A549 (cell line): ENCODE measurements around the gene FHIT. TPM values are rescaled to one million over a fixed set of nuclear protein-coding genes. Genes with fewer than 3 reads are reported as not detected.

Source experiments
- ATAC-seq, 2 experiments: fragments of 200-7000 bp in 1 of 2; fragments of >200 bp in 1 of 2; cut with Nextera tagmentation in 1 of 2; cut with Tn5 transposase in 1 of 2; 3 replicates each; pipeline versions ENCODE4 v1.8.0 to v1.9.1; 2018 to 2020; ENCODE audit warnings: mild to moderate bottlenecking in 1 of 2, moderate library complexity in 1 of 2
- CTCF ChIA-PET: fragments of 300-600 bp; sonication (Branson Sonifier 250); formaldehyde crosslinking; extraction: SDS; loops from one replicate; lab custom pipeline; 2021; ENCODE audit warnings: antibody characterized with exemption, inconsistent platforms; lab: Yijun Ruan, JAX
- POLR2A ChIA-PET: fragments of 350-600 bp; formaldehyde crosslinking; extraction: SDS; loops from one replicate; lab custom pipeline; 2021; ENCODE audit warnings: antibody characterized with exemption, inconsistent platforms; lab: Yijun Ruan, JAX
- DNase-seq, 2 experiments: peaks; one replicate each; pipeline versions ENCODE4 v3.0.0 to v3.0.0-alpha.2; 2011 to 2016; ENCODE audit warnings: low read depth in 1 of 2, low spot score in 1 of 2
- FAIRE-seq: peaks from 2 replicates; lab custom pipeline; 2011; peaks lifted over from hg19 to GRCh38; lab: Jason Lieb, UNC
- H3K27ac ChIP-seq, 2 experiments: fragments of >200 bp; sonication (Bioruptor Twin); formaldehyde crosslinking; 3 replicates each; pipeline ENCODE4 v1.5.1; 2016 to 2017
- H3K4me1 ChIP-seq: fragments of >200 bp; sonication (Bioruptor Twin); formaldehyde crosslinking; 3 replicates; pipeline ENCODE4 v1.6.1; 2016
- H3K4me2 ChIP-seq: fragments of >200 bp; sonication (Bioruptor Twin); formaldehyde crosslinking; 3 replicates; pipeline ENCODE4 v1.6.1; 2016
- H3K4me3 ChIP-seq: fragments of >200 bp; sonication (Bioruptor Twin); formaldehyde crosslinking; 3 replicates; pipeline ENCODE4 v1.5.1; 2016
- H3K9me3 ChIP-seq: fragments of >200 bp; sonication (Bioruptor Twin); formaldehyde crosslinking; 3 replicates; pipeline ENCODE4 v1.6.1; 2016
- BHLHE40 ChIP-seq: IDR thresholded peaks from 2 replicates; pipeline ENCODE4 v1.6.1; 2012; ENCODE audit warnings: low read depth, low read length, inconsistent platforms
- CBX8 ChIP-seq: fragments of 200-600 bp; sonication (generic); IDR thresholded peaks from 2 replicates; pipeline ENCODE4 v1.6.1; 2016
- CEBPB ChIP-seq, 2 experiments: fragments of >200 bp in 1 of 2; sonication (Bioruptor Twin) in 1 of 2; formaldehyde crosslinking in 1 of 2; IDR thresholded peaks; 2 replicates each; pipeline ENCODE4 v1.6.1; 2012 to 2016
- CHD2 ChIP-seq: fragments of 150-350 bp; IDR thresholded peaks from 2 replicates; pipeline ENCODE4 v1.6.1; 2014; ENCODE audit warnings: low read length; ENCODE audit not compliant: partially characterized antibody
- EP300 ChIP-seq, 2 experiments: fragments of >200 bp; sonication (Bioruptor Twin); formaldehyde crosslinking; IDR thresholded peaks; 2 replicates in 1 of 2; 3 replicates in 1 of 2; pipeline ENCODE4 v1.6.1; 2016 to 2017
- ESRRA ChIP-seq: fragments of 150-350 bp; IDR thresholded peaks from 2 replicates; pipeline ENCODE4 v1.6.1; 2014; ENCODE audit warnings: mild to moderate bottlenecking, low read length, borderline replicate concordance
- FOSB ChIP-seq: fragments of 250-450 bp; sonication (Bioruptor Pico); IDR thresholded peaks from 2 replicates; pipeline ENCODE4 v1.5.0; 2020; ENCODE audit warnings: mild to moderate bottlenecking, moderate library complexity
- FOSL2 ChIP-seq, 2 experiments: fragments of 450-650 bp in 1 of 2; fragments of >200 bp in 1 of 2; sonication (Bioruptor Twin) in 1 of 2; formaldehyde crosslinking; IDR thresholded peaks; 2 replicates each; pipeline versions ENCODE4 v1.5.0 to v1.6.1; 2016 to 2020; ENCODE audit warnings: mild to moderate bottlenecking in 1 of 2, moderate library complexity in 1 of 2
- FOXS1 ChIP-seq: fragments of 250-450 bp; sonication (Bioruptor Pico); IDR thresholded peaks from 2 replicates; pipeline ENCODE4 v1.5.0; 2020; ENCODE audit warnings: mild to moderate bottlenecking, moderate library complexity
- HOXB13 ChIP-seq: fragments of 250-450 bp; sonication (Bioruptor Pico); IDR thresholded peaks from 2 replicates; pipeline ENCODE4 v1.5.0; 2020; ENCODE audit warnings: low read depth, mild to moderate bottlenecking, moderate library complexity
- JUNB ChIP-seq: fragments of >200 bp; sonication (Bioruptor Twin); formaldehyde crosslinking; IDR thresholded peaks from 2 replicates; pipeline ENCODE4 v1.6.1; 2016
- KDM1A ChIP-seq: fragments of 200-600 bp; sonication (generic); IDR thresholded peaks from 2 replicates; pipeline ENCODE4 v1.6.1; 2016; ENCODE audit warnings: low read depth, mild to moderate bottlenecking
- RNF2 ChIP-seq: fragments of 200-600 bp; sonication (generic); IDR thresholded peaks from 2 replicates; pipeline ENCODE4 v1.6.1; 2016; ENCODE audit warnings: low read depth, mild to moderate bottlenecking, antibody characterized with exemption, moderate library complexity, borderline replicate concordance
- TFCP2L1 ChIP-seq: fragments of 250-450 bp; sonication (Bioruptor Pico); IDR thresholded peaks from 2 replicates; pipeline ENCODE4 v1.5.0; 2021; ENCODE audit warnings: mild to moderate bottlenecking
- ZNF302 ChIP-seq: fragments of 250-450 bp; sonication (Bioruptor Pico); IDR thresholded peaks from 2 replicates; pipeline ENCODE4 v1.9.0; 2021; ENCODE audit warnings: inconsistent platforms, mild to moderate bottlenecking, moderate library complexity
- ZSCAN20 ChIP-seq: fragments of 250-450 bp; sonication (Bioruptor Pico); IDR thresholded peaks from 2 replicates; pipeline ENCODE4 v1.8.0; 2022; ENCODE audit warnings: mild to moderate bottlenecking, moderate library complexity
- WGBS: methylation state at CpG from one replicate; pipeline ENCODE4 v1.1.6; 2017; ENCODE audit errors: missing lambda C conversion rate; 5-methylcytosine and 5-hydroxymethylcytosine counted together
- polyA plus RNA-seq, 4 experiments: library from polyadenylated mRNA; depleted of rRNA in 3 of 4; stranded (reverse); fragments of >200 nt; fragmentation: RNase III in 1 of 4; extraction: RNeasy Plus Mini Kit Qiagen cat#74134 plus additional on column Dnase treatment in 1 of 4; gene quantifications; 2 replicates in 3 of 4; 3 replicates in 1 of 4; pipeline ENCODE4 v1.2.3, GENCODE V29; 2011 to 2017
- TF ChIP-seq, protein P1 (sequence below): fragments of 200-600 bp; sonication (generic); IDR thresholded peaks from 2 replicates; pipeline ENCODE4 v1.6.1; 2016; ENCODE audit warnings: antibody characterized with exemption, mild to moderate bottlenecking, moderate library complexity
- TF ChIP-seq, protein P2 (sequence below): fragments of >200 bp; sonication (Bioruptor Twin); formaldehyde crosslinking; IDR thresholded peaks from 3 replicates; pipeline ENCODE4 v1.5.1; 2016
- TF ChIP-seq, protein P3 (sequence below): fragments of 250-450 bp; sonication (Bioruptor Pico); IDR thresholded peaks from 2 replicates; pipeline ENCODE4 v1.5.0; 2020; ENCODE audit warnings: low read depth, mild to moderate bottlenecking, moderate library complexity
- TF ChIP-seq, protein P4 (sequence below): fragments of >200 bp; sonication (Bioruptor Twin); formaldehyde crosslinking; IDR thresholded peaks from 2 replicates; pipeline ENCODE4 v1.6.1; 2016

FHIT gene
- polyA plus RNA-seq, 2 of the 4 experiments (the other 2 are of a cell fraction) = 0.76 to 0.92 TPM

DNA sequence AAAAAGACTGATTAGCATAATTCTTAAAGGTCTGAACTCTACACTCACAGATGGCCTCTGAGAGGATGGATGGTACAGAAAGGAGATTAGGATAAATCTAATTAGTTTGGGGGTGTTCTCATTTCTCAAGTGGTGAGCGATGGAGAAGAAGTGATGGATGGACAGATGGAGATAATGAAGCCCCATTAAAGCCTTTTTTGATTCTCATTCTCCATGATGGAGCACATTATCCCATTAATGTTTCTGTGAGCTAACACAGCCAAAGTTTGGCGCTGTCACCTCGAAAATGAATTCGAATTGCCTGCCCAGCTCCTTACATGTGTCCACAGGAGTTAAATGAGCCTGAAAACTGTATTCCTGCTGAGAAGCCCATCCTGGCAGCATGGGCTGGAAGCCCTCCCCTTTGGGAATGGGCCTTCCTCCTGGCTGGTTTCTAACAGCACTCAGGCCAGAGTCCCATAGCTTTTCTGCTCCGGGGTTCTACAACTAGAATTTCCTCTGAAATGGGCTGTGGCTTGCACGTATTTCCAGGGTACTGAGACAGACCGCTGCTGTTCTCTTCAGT, 1475.4 kb downstream of the FHIT start (continued):
- no peak for TF ChIP-seq FOXS1 (CRISPR knock-in tag)

DNA sequence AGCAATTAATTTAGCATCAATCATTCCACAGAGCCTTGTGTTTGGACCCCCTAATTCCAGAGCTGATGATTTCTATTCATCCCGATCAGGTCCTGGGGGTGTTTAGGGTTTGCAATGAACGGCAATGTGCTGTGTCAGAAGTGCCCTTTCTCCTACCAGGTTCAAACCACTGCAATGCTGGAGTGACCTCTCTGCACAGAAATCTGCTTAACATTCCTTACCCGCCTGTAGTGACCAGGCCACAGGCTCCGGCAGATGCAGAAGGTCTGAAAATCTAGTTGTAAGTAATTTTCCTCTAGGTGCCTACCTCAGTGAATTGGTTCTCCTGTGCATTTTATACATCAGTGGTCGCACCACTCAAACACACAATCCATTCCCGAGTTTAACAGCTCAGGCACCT, 1476.1 kb downstream of the FHIT start:
- FAIRE-seq (no peak), DNase-seq (no peak), ATAC-seq (no peak)
- H3K9me3 ChIP-seq = no peaks in the 10 kb centered on the region
- no peak overlapping the region for H3K4me3 ChIP-seq
- H3K4me2 ChIP-seq = no peak overlapping the region
- peaks cover 11% of the 10 kb centered on the region for H3K4me1 ChIP-seq
- 83% methylated on average over 6 of the region's 6 CpGs for WGBS
- H3K27ac ChIP-seq = no peak overlapping the region
- TF ChIP-seq ZNF302 (CRISPR knock-in tag) (no peak), CEBPB (IDR thresholded peaks at IDR 0.05) (no peak), HOXB13 (CRISPR knock-in tag) (no peak), ESRRA (no peak), TFCP2L1 (CRISPR knock-in tag) (no peak), FOSL2 (IDR thresholded peaks at IDR 0.05) (no peak), FOSL2 (CRISPR knock-in tag; IDR thresholded peaks at IDR 0.05) (no peak), CBX8 (no peak), JUNB (no peak), BHLHE40 (no peak), RNF2 (no peak), KDM1A (no peak), FOSB (no peak), CHD2 (no peak), ZSCAN20 (CRISPR knock-in tag) (no peak), FOXS1 (CRISPR knock-in tag) (no peak), EP300 (IDR thresholded peaks at IDR 0.05) (no peak)
- TF ChIP-seq, protein P1, sequence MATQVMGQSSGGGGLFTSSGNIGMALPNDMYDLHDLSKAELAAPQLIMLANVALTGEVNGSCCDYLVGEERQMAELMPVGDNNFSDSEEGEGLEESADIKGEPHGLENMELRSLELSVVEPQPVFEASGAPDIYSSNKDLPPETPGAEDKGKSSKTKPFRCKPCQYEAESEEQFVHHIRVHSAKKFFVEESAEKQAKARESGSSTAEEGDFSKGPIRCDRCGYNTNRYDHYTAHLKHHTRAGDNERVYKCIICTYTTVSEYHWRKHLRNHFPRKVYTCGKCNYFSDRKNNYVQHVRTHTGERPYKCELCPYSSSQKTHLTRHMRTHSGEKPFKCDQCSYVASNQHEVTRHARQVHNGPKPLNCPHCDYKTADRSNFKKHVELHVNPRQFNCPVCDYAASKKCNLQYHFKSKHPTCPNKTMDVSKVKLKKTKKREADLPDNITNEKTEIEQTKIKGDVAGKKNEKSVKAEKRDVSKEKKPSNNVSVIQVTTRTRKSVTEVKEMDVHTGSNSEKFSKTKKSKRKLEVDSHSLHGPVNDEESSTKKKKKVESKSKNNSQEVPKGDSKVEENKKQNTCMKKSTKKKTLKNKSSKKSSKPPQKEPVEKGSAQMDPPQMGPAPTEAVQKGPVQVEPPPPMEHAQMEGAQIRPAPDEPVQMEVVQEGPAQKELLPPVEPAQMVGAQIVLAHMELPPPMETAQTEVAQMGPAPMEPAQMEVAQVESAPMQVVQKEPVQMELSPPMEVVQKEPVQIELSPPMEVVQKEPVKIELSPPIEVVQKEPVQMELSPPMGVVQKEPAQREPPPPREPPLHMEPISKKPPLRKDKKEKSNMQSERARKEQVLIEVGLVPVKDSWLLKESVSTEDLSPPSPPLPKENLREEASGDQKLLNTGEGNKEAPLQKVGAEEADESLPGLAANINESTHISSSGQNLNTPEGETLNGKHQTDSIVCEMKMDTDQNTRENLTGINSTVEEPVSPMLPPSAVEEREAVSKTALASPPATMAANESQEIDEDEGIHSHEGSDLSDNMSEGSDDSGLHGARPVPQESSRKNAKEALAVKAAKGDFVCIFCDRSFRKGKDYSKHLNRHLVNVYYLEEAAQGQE = no peak
- TF ChIP-seq, protein P2, sequence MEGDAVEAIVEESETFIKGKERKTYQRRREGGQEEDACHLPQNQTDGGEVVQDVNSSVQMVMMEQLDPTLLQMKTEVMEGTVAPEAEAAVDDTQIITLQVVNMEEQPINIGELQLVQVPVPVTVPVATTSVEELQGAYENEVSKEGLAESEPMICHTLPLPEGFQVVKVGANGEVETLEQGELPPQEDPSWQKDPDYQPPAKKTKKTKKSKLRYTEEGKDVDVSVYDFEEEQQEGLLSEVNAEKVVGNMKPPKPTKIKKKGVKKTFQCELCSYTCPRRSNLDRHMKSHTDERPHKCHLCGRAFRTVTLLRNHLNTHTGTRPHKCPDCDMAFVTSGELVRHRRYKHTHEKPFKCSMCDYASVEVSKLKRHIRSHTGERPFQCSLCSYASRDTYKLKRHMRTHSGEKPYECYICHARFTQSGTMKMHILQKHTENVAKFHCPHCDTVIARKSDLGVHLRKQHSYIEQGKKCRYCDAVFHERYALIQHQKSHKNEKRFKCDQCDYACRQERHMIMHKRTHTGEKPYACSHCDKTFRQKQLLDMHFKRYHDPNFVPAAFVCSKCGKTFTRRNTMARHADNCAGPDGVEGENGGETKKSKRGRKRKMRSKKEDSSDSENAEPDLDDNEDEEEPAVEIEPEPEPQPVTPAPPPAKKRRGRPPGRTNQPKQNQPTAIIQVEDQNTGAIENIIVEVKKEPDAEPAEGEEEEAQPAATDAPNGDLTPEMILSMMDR = no peak
- TF ChIP-seq, protein P3, sequence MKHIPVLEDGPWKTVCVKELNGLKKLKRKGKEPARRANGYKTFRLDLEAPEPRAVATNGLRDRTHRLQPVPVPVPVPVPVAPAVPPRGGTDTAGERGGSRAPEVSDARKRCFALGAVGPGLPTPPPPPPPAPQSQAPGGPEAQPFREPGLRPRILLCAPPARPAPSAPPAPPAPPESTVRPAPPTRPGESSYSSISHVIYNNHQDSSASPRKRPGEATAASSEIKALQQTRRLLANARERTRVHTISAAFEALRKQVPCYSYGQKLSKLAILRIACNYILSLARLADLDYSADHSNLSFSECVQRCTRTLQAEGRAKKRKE = no peak
- TF ChIP-seq, protein P4, sequence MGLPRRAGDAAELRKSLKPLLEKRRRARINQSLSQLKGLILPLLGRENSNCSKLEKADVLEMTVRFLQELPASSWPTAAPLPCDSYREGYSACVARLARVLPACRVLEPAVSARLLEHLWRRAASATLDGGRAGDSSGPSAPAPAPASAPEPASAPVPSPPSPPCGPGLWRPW = no peak
- CTCF ChIA-PET = no interaction called here
- POLR2A ChIA-PET = no interaction called here
